Neural cell (in vitro differentiated cells): ENCODE measurements around the gene CPXM1. TPM values are rescaled to one million over a fixed set of nuclear protein-coding genes. Genes with fewer than 3 reads are reported as not detected.

Experiments
- H2AFZ ChIP-seq: fragments of 200-600, 300-800 bp; sonication (generic), shearing (Covaris generic); 2 replicates; pipeline ENCODE4 v1.6.0; 2014; ENCODE audit warnings: low read depth, mild to moderate bottlenecking, antibody characterized with exemption, low read length, moderate library complexity
- H3F3A ChIP-seq: fragments of 200-600 bp; shearing (Covaris generic); 2 replicates; pipeline ENCODE4 v1.6.1; 2016; ENCODE audit warnings: mild to moderate bottlenecking, moderate library complexity, mixed read lengths, antibody characterized with exemption, low read length; ENCODE audit not compliant: insufficient read depth, poor library complexity, severe bottlenecking
- H3K27ac ChIP-seq: fragments of 200-600, 300-800 bp; sonication (generic), shearing (Covaris generic); 2 replicates; pipeline ENCODE4 v1.5.1; 2014; ENCODE audit warnings: mild to moderate bottlenecking, low read length, moderate library complexity
- H3K27me3 ChIP-seq: fragments of 300-800, 200-600 bp; sonication (generic), shearing (Covaris generic); 2 replicates; pipeline ENCODE4 v1.6.0; 2014; ENCODE audit warnings: mild to moderate bottlenecking, low read depth, low read length, moderate library complexity; ENCODE audit not compliant: insufficient read depth
- H3K36me3 ChIP-seq: fragments of 300-800, 200-600 bp; sonication (generic), shearing (Covaris generic); 2 replicates; pipeline ENCODE4 v1.5.1; 2014; ENCODE audit warnings: mild to moderate bottlenecking, antibody characterized with exemption, low read length, moderate library complexity; ENCODE audit not compliant: insufficient read depth
- H3K4me2 ChIP-seq: fragments of 300-800, 200-600 bp; sonication (generic), shearing (Covaris generic); 2 replicates; pipeline ENCODE4 v1.6.0; 2014; ENCODE audit warnings: mild to moderate bottlenecking, low read length
- H3K4me3 ChIP-seq: fragments of 300-800, 200-600 bp; sonication (generic), shearing (Covaris generic); 2 replicates; pipeline ENCODE4 v1.5.1; 2014; ENCODE audit warnings: mild to moderate bottlenecking, low read length, moderate library complexity
- H3K79me2 ChIP-seq: fragments of 200-600 bp; shearing (Covaris generic); replicated peaks from 2 replicates; pipeline ENCODE4 v1.6.0; 2014; ENCODE audit warnings: mild to moderate bottlenecking, low read length, moderate library complexity; ENCODE audit not compliant: insufficient read depth
- H3K9ac ChIP-seq: fragments of 300-800, 200-600 bp; sonication (generic), shearing (Covaris generic); 2 replicates; pipeline ENCODE4 v1.6.1; 2016; ENCODE audit warnings: mild to moderate bottlenecking, low read length, mixed read lengths
- H3K9me2 ChIP-seq: fragments of 200-600 bp; shearing (Covaris generic); 2 replicates; pipeline ENCODE4 v1.6.1; 2016; ENCODE audit warnings: mild to moderate bottlenecking, low read length, mixed read lengths; ENCODE audit not compliant: insufficient read depth
- H3K9me3 ChIP-seq: fragments of 200-600, 300-800 bp; sonication (generic), shearing (Covaris generic); 2 replicates; pipeline ENCODE4 v1.6.1; 2016; ENCODE audit warnings: mild to moderate bottlenecking, mixed run types, low read length, moderate library complexity, mixed read lengths
- H4K20me1 ChIP-seq: fragments of 200-600 bp; shearing (Covaris generic); 2 replicates; pipeline ENCODE4 v1.6.1; 2016; ENCODE audit warnings: mild to moderate bottlenecking, mixed run types; ENCODE audit not compliant: insufficient read depth
- CTCF ChIP-seq: fragments of 450-650 bp; IDR thresholded peaks from 2 replicates; pipeline ENCODE4 v1.5.1; 2014; ENCODE audit warnings: antibody characterized with exemption, mild to moderate bottlenecking, moderate library complexity; ENCODE audit not compliant: poor library complexity, severe bottlenecking
- EP300 ChIP-seq: fragments of 450-650 bp; conservative IDR thresholded peaks from 2 replicates; pipeline ENCODE4 v1.6.1; 2014; ENCODE audit warnings: antibody characterized with exemption, mild to moderate bottlenecking, moderate library complexity; ENCODE audit not compliant: poor library complexity, severe bottlenecking
- EZH2 ChIP-seq: fragments of 200-600, 300-800 bp; shearing (Covaris generic), sonication (generic); IDR thresholded peaks from 2 replicates; pipeline ENCODE4 v1.6.1; 2014; ENCODE audit warnings: antibody characterized with exemption, low read length, borderline replicate concordance, mild to moderate bottlenecking; ENCODE audit not compliant: insufficient read depth, poor library complexity, severe bottlenecking
- MXI1 ChIP-seq: fragments of 450-650 bp; conservative IDR thresholded peaks from 2 replicates; pipeline ENCODE4 v1.6.1; 2014; ENCODE audit warnings: antibody characterized with exemption, mild to moderate bottlenecking; ENCODE audit not compliant: poor library complexity, severe bottlenecking
- POLR2AphosphoS5 ChIP-seq: IDR thresholded peaks from 2 replicates; pipeline ENCODE4 v1.6.1; 2012
- RAD21 ChIP-seq: fragments of 450-650 bp; conservative IDR thresholded peaks from 2 replicates; pipeline ENCODE4 v1.6.1; 2014; ENCODE audit warnings: antibody characterized with exemption, mild to moderate bottlenecking, moderate library complexity
- REST ChIP-seq: IDR thresholded peaks from 2 replicates; pipeline ENCODE4 v1.6.1; 2012; ENCODE audit warnings: borderline replicate concordance
- SMC3 ChIP-seq: fragments of 450-650 bp; conservative IDR thresholded peaks from 2 replicates; pipeline ENCODE4 v1.6.1; 2014; ENCODE audit warnings: antibody characterized with exemption, mild to moderate bottlenecking, moderate library complexity; ENCODE audit not compliant: poor library complexity
- TAF1 ChIP-seq: IDR thresholded peaks from 2 replicates; pipeline ENCODE4 v1.6.1; 2012; ENCODE audit warnings: low read depth
- polyA plus RNA-seq: library from polyadenylated mRNA; depleted of rRNA; stranded (reverse); fragments of >200 nt; gene quantifications from 2 replicates; pipeline ENCODE4 v1.2.3, GENCODE V29; 2014

CPXM1 gene
- polyA plus RNA-seq, 1 donor from 2014 or later: 44.0 TPM

GRCh38 chr20:2799271-2799670, 1.2 kb downstream of the CPXM1 start:
- Histone ChIP-seq H3K4me3 (peak overlapping the region; percentile 75), H3F3A (no peaks in the 10 kb centered on the region), H3K27me3 (peaks cover 45% of the 10 kb centered on the region), H3K79me2 (no peaks in the 10 kb centered on the region), H3K27ac (peak overlapping the region; percentile 29), H3K4me2 (peak overlapping the region; percentile 25), H2AFZ (peak overlapping the region; percentile 46), H3K9me3 (no peaks in the 10 kb centered on the region), H3K36me3 (no peaks in the 10 kb centered on the region), H3K9me2 (no peaks in the 10 kb centered on the region), H3K9ac (peak overlapping the region; percentile 63), H4K20me1 (no peaks in the 10 kb centered on the region)
- TF ChIP-seq EZH2 (no peak), REST (no peak), POLR2AphosphoS5 (no peak), SMC3 (no peak), EP300 (no peak), MXI1 (no peak), TAF1 (no peak), RAD21 (no peak), CTCF (no peak)

GRCh38 chr20:2798814-2799213, 1.6 kb downstream of the CPXM1 start:
- H3K27ac ChIP-seq: no peak overlapping the region
- no peaks in the 10 kb centered on the region for H3K9me3 ChIP-seq
- TF ChIP-seq EZH2 (no peak), MXI1 (no peak), TAF1 (no peak), CTCF (no peak), SMC3 (no peak), EP300 (no peak), RAD21 (no peak), REST (no peak), POLR2AphosphoS5 (no peak)
- no peak overlapping the region for H3K4me2 ChIP-seq
- no peaks in the 10 kb centered on the region for H3K9me2 ChIP-seq
- no peaks in the 10 kb centered on the region for H3K79me2 ChIP-seq
- H2AFZ ChIP-seq: no peak overlapping the region
- peak overlapping the region; percentile 63 for H3K9ac ChIP-seq
- peaks cover 40% of the 10 kb centered on the region for H3K27me3 ChIP-seq
- peak overlapping the region; percentile 75 for H3K4me3 ChIP-seq
- H3K36me3 ChIP-seq: no peaks in the 10 kb centered on the region
- no peaks in the 10 kb centered on the region for H4K20me1 ChIP-seq
- H3F3A ChIP-seq: no peaks in the 10 kb centered on the region
